OCI-LY1 (cell line): ENCODE data around the gene KRTAP3-2.

Source experiments
- H2AFZ ChIP-seq: fragments of 200-600 bp; sonication (generic), shearing (Covaris generic); 2 replicates; pipeline ENCODE4 v1.6.0; 2014; ENCODE audit warnings: antibody characterized with exemption, mild to moderate bottlenecking, low read length
- H3F3A ChIP-seq: fragments of 200-600 bp; sonication (generic), shearing (Covaris generic); 2 replicates; pipeline ENCODE4 v1.6.0; 2014; ENCODE audit warnings: mild to moderate bottlenecking, antibody characterized with exemption, low read length, moderate library complexity; ENCODE audit not compliant: insufficient read depth
- H3K27ac ChIP-seq: fragments of 200-600 bp; sonication (generic); 2 replicates; pipeline ENCODE4 v1.5.1; 2014; ENCODE audit warnings: low read length, mixed run types, mild to moderate bottlenecking, low read depth; ENCODE audit not compliant: poor library complexity, severe bottlenecking
- H3K27me3 ChIP-seq: fragments of 200-600 bp; sonication (generic); 2 replicates; pipeline ENCODE4 v1.6.0; 2014; ENCODE audit warnings: antibody characterized with exemption, mild to moderate bottlenecking, low read length, moderate library complexity; ENCODE audit not compliant: insufficient read depth
- H3K36me3 ChIP-seq: fragments of 200-600 bp; sonication (generic); 2 replicates; pipeline ENCODE4 v1.6.1; 2014; ENCODE audit warnings: mild to moderate bottlenecking, antibody characterized with exemption, low read length, moderate library complexity, mixed read lengths; ENCODE audit not compliant: insufficient read depth
- H3K4me1 ChIP-seq: fragments of 200-600 bp; sonication (generic); 2 replicates; pipeline ENCODE4 v1.5.1; 2014; ENCODE audit warnings: mild to moderate bottlenecking, low read length, moderate library complexity; ENCODE audit not compliant: insufficient read depth, severe bottlenecking
- H3K4me2 ChIP-seq: fragments of 200-600 bp; sonication (generic), shearing (Covaris generic); 2 replicates; pipeline ENCODE4 v1.6.1; 2014; ENCODE audit warnings: low read length
- H3K4me3 ChIP-seq: fragments of 200-600 bp; sonication (generic); 2 replicates; pipeline ENCODE4 v1.5.1; 2014; ENCODE audit warnings: low read length, low read depth, mild to moderate bottlenecking, mixed read lengths; ENCODE audit not compliant: poor library complexity, severe bottlenecking
- H3K79me2 ChIP-seq: fragments of 200-600 bp; shearing (Covaris generic); 2 replicates; pipeline ENCODE4 v1.6.1; 2016; ENCODE audit warnings: mixed run types, low read length, mixed read lengths; ENCODE audit not compliant: insufficient read depth
- H3K9ac ChIP-seq: fragments of 200-600 bp; sonication (generic), shearing (Covaris generic); 2 replicates; pipeline ENCODE4 v1.6.1; 2014; ENCODE audit warnings: mild to moderate bottlenecking, low read length, mixed read lengths
- H3K9me2 ChIP-seq: fragments of 200-600 bp; sonication (generic), shearing (Covaris generic); 2 replicates; pipeline ENCODE4 v1.6.1; 2014; ENCODE audit warnings: low read depth, mild to moderate bottlenecking, low read length, mixed read lengths
- H3K9me3 ChIP-seq: fragments of 200-600 bp; shearing (Covaris generic); 2 replicates; pipeline ENCODE4 v1.6.1; 2014; ENCODE audit warnings: low read length, mixed read lengths
- H4K20me1 ChIP-seq: fragments of 200-600 bp; sonication (generic), shearing (Covaris generic); 2 replicates; pipeline ENCODE4 v1.6.0; 2016; ENCODE audit warnings: mild to moderate bottlenecking, low read length; ENCODE audit not compliant: insufficient read depth
- EZH2 ChIP-seq: fragments of 200-600 bp; sonication (generic), shearing (Covaris generic); IDR thresholded peaks from 2 replicates; pipeline ENCODE4 v1.8.0; 2017; ENCODE audit warnings: borderline replicate concordance, mixed run types, mild to moderate bottlenecking, antibody characterized with exemption, low read length, moderate library complexity, mixed read lengths
- TF ChIP-seq, protein P1 (sequence below): fragments of 200-600 bp; sonication (generic), shearing (Covaris generic); IDR thresholded peaks from 2 replicates; pipeline ENCODE4 v1.5.1; 2017; ENCODE audit warnings: mild to moderate bottlenecking, antibody characterized with exemption, low read length, moderate library complexity, mixed read lengths

The KRTAP3-2 gene

DNA sequence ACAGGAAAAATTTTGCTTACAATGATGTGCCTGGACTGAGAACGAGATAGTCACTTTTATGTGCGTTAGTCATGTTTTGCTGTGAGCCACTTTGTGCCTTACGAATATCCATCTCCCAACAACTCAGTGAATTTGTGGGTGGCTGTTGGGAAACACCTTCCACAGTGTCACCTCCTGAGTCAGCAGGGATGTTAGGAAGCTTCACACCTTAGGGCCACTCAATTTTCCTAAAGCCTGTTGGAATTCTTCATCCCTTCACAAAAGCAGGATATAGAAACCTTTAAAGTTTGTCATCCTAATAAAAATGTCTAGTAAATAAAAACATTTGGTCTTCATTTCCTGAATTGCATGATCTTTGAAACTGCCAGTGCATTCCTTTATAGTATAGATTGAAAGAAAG, 13.5 kb upstream of the KRTAP3-2 start:
- no peaks in the 10 kb centered on the region for H3F3A ChIP-seq
- no peaks in the 10 kb centered on the region for H3K27me3 ChIP-seq
- no peak overlapping the region for H3K9ac ChIP-seq
- no peaks in the 10 kb centered on the region for H3K36me3 ChIP-seq
- no peaks in the 10 kb centered on the region for H4K20me1 ChIP-seq
- H3K4me3 ChIP-seq: no peak overlapping the region
- H3K27ac ChIP-seq: no peak overlapping the region
- H3K9me3 ChIP-seq: no peaks in the 10 kb centered on the region
- H3K79me2 ChIP-seq: no peaks in the 10 kb centered on the region
- no peaks in the 10 kb centered on the region for H3K9me2 ChIP-seq
- H3K4me2 ChIP-seq: no peak overlapping the region
- TF ChIP-seq EZH2: no peak
- TF ChIP-seq, protein P1, sequence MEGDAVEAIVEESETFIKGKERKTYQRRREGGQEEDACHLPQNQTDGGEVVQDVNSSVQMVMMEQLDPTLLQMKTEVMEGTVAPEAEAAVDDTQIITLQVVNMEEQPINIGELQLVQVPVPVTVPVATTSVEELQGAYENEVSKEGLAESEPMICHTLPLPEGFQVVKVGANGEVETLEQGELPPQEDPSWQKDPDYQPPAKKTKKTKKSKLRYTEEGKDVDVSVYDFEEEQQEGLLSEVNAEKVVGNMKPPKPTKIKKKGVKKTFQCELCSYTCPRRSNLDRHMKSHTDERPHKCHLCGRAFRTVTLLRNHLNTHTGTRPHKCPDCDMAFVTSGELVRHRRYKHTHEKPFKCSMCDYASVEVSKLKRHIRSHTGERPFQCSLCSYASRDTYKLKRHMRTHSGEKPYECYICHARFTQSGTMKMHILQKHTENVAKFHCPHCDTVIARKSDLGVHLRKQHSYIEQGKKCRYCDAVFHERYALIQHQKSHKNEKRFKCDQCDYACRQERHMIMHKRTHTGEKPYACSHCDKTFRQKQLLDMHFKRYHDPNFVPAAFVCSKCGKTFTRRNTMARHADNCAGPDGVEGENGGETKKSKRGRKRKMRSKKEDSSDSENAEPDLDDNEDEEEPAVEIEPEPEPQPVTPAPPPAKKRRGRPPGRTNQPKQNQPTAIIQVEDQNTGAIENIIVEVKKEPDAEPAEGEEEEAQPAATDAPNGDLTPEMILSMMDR: no peak
- H3K4me1 ChIP-seq: no peaks in the 10 kb centered on the region
- no peak overlapping the region for H2AFZ ChIP-seq

DNA sequence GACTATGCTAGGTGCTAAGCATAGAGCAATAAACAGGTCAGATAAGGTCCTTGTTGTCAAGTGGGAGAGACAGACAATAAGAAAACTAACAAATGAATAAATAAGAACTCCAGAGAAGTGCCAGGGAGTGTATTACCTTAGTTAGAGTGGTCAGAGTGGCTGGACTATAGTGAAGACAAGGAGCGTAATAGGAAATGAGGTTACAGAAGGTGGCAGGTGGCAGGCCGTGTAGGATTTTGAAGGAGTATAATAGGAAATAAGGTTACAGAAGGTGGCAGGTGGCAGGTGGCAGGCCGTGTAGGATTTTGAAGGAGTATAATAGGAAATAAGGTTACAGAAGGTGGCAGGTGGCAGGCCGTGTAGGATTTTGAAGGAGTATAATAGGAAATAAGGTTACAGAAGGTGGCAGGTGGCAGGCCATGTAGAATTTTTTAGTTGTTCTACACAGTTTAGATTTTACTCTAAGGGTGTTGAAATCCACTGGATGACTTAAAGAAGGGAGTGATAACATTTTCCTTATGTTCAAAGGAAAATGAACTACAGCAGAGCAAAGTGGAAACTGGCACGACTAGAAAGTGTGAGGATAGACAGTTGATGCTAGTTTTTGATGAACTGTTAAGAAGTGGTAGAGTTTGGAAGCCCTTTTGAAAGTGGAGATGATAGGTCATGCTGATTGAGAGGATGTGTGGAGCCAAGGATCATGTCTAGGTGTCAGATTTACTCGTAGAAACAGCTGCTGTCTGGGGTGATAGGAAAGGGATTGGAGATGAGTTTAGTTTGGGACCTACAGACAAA, 12.8 kb upstream of the KRTAP3-2 start:
- Histone ChIP-seq H3K4me3 (no peak overlapping the region), H3K36me3 (no peaks in the 10 kb centered on the region), H3K27ac (no peak overlapping the region), H3K4me1 (no peaks in the 10 kb centered on the region), H3K27me3 (no peaks in the 10 kb centered on the region), H4K20me1 (no peaks in the 10 kb centered on the region), H3K9me2 (no peaks in the 10 kb centered on the region), H3K79me2 (no peaks in the 10 kb centered on the region), H3K4me2 (no peak overlapping the region), H2AFZ (no peak overlapping the region), H3K9ac (no peak overlapping the region), H3K9me3 (no peaks in the 10 kb centered on the region), H3F3A (no peaks in the 10 kb centered on the region)
- TF ChIP-seq EZH2: no peak
- TF ChIP-seq, protein P1: no peak

DNA sequence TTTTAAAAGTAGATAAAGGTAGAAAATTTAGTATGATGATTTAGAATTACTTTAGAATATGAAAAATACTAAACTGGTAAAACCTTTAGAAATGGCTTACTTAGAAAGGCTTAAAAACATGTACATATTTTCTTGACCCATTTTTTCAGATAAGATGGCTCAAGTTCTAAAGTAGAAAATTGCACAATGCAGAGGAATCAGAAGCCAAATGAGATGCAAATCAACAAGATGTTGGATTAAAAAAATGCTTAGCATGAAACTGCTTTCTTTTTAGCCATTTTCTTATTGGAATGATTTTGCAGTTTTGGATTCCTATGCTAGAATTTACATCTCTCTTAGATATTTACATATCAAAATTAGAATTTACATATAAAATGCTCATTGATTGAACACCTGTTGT, 10.7 kb upstream of the KRTAP3-2 start:
- Histone ChIP-seq H3K27me3 (no peaks in the 10 kb centered on the region; the same call in 1 of the 2 replicates), H2AFZ (no peak overlapping the region), H3K9ac (no peak overlapping the region), H3K9me3 (no peaks in the 10 kb centered on the region), H3K4me1 (no peaks in the 10 kb centered on the region), H4K20me1 (no peaks in the 10 kb centered on the region), H3K4me2 (no peak overlapping the region), H3K27ac (no peak overlapping the region), H3F3A (no peaks in the 10 kb centered on the region), H3K79me2 (no peaks in the 10 kb centered on the region), H3K36me3 (no peaks in the 10 kb centered on the region), H3K9me2 (no peaks in the 10 kb centered on the region), H3K4me3 (no peak overlapping the region)
- no peak for TF ChIP-seq EZH2
- TF ChIP-seq, protein P1: no peak
